ENCODE measurements around the gene SFTPA1.
"Not testable (repeated sequence)": the region's sequence is repeated elsewhere in the genome, so short reads cannot be mapped to it uniquely, and the experiment has no call there.

The SFTPA1 gene

DNA sequence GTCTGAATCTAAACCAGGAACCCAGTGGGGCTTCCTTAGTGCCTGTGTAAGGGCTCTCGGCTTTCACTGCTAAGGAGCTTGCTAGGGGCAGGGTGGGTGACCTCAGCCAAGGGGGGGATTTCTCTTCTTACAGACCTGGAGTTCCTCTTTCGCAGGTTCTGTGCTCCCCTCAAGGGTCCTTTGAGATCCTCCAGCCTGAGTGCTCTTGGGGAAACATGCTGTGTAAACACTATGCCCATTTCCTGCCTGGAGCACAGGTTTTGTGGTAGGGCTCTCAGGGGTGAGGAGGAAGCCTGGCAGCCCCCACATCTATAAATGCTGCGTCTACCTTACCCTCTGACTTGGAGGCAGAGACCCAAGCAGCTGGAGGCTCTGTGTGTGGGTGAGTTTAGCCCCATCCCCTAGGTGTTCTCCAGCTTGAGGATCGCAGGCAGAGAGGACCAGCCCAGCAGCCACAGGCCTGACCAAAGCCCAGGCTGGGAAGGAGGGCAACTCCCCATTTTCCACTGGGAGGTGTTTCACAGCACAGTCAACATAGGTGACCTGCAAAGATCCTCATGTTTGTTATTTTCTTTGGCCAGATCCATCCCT, at the start of gene SFTPA1:
SFTPA1 (plus strand) TSS at position 339 of the 591 bp plus-strand sequence. CDS start 887 bp downstream, outside the sequence.
- no peak for DNase-seq

DNA sequence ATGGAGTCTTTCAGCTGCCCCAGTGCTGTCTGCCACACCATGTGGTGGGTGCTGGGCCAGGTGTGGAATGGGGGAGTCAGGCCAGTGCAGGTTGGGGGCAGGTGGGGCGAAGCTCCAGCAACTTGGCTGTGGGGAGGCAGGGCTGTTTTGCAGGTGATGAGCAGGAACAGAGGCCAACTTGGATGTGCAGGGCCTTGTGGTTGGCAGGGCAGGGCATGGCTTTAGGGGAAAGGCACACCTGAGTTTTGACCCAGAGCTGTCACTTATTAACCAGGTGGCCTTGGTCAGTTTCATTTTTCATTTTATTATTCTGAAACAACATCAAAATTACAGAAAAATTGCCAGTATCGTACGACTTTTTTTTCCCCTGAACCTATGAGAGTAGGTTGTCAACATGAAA, 49.5 kb upstream of the SFTPA1 start:
- DNase-seq = no peak

DNA sequence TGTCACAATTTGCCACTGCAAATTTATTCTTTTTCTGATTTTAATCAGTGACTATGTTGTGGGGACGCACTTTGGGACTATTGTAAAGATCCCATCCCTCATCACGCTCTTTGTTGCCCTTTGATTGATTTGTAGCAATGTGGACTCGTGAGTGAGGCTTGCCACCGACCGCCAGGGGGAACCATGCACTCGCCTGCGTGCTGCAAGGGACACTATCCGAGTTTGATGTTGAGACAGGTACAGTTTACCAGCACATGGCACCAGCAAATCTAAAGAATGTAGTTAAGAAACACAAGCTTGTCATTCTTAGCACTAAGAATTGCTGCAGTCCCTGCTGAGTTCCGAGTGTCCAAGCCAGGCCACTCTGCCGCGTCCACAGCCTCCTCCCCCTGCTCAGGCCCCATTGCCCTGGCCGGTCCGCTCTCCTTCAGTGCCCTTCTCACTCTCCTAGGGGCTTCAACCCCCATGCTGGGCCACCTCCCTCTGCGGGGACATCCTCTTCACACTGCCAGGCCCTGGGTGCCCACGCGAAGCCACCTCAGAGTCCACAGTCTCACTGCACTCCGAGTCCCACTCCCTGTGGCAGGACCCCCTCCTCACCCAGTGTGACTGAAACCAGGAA, 48.5 kb upstream of the SFTPA1 start:
- peak; percentile 63 for DNase-seq

DNA sequence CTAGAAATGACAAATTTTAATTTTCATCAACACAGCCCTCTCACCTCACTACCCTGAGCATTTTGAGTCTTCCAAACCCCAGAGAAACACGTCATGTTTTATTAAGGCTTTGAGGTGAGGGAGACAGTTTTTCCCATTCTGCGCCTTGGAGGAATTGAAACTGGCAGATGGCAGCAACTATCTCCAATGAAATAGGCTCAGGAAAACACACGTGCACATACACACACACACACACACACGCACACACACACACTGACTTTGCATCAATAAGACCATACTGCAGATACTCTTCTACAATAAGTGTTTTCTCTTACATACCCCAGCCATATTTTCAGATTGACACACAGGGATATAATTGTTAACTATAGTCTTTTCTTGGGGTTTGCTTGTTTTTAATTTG, 47.3 kb upstream of the SFTPA1 start:
- no peak for DNase-seq

DNA sequence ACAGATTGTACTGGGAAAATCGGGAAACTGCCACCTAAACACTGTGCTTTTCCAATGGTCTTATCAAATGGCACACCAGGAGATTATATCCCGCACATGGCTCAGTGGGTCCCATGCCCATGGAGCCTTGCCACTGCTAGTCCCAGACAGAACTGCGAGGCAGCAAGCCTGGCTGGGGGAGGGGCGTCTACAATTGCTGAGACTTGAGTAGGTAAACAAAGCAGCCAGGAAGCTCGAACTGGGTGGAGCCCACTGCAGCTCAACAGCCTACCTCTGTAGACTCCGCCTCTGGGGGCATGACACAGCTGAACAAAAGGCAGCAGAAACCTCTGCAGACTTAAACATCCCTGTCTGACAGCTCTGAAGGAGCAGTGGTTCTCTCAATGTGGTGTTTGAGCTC, 40.1 kb upstream of the SFTPA1 start:
- DNase-seq = not testable (repeated sequence)

DNA sequence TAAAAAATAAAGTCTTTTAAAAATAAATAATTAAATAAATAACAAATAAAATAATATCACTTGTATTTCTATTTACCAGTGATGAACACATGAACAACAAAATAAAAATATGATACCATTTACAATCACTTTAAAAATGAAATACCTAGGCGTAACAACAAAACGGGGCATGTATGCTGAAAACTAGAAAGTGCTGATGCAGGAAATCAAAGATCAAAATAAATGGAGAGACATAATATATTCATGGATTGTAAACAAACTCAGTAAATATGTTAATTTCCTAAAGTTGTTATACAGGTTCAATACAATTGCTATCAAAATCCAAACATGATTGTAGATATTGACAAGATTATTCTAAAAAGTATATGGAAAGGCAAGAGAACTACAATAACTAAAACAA, 31.4 kb upstream of the SFTPA1 start:
- no peak for DNase-seq

DNA sequence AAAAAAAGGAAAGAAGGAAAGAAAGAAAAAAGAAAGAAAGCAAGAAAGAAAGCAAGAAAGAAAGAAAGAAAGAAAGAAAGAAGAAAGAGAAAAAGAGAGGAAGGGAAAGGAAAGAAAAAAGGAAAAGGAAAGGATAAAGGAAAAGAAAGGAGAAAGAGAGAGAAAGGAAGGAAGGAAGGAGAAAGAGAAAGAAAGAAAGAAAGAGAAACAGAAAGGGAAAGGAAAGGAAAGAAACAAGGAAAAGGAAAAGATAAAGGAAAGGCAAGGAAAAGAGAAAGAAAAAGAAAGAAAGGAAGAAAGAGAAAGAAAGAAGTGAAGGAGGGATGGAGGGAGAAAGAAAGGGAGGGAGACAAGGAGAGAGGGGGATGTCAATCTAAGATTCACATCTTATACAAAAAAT, 29.7 kb upstream of the SFTPA1 start:
- DNase-seq = no peak

DNA sequence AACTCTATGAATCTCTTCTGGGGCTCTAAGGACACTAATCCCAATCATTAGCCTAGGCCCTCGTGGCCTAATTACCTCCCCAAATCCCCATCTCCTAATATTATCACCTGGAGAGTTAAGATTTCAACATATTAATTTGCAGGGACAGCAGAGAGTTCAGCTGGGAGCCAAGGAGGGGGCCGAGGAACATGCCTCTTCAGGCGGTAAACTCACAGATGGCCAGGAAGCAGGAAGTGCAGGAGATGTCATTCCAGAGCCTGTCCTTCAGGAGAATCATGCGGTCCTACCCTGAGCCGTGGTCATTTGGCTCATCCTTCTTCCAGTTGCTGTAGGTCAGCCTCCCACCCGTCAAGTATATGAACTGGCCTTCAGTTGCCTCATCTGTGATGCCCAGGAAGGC, 28.6 kb upstream of the SFTPA1 start:
- DNase-seq = no peak

DNA sequence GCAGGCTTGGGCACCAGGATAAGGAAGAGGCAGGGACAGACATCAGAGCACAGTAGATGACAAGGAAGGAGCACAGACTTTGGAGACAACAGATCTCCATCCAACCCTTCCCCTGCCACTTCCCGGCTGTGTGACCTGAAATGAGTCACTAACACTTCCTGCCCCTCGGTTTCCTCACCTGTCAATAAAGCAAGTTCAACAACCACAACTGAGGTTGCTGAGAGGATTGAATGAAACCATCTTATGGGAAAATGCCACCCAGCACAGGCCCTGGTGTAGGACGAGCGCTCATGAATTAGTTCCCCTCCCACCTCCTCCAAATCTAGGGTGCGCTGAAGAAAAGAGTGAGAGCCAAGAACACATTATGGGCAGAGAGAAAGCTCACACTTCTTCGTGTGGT, 27.8 kb upstream of the SFTPA1 start:
- DNase-seq = not testable (repeated sequence)

DNA sequence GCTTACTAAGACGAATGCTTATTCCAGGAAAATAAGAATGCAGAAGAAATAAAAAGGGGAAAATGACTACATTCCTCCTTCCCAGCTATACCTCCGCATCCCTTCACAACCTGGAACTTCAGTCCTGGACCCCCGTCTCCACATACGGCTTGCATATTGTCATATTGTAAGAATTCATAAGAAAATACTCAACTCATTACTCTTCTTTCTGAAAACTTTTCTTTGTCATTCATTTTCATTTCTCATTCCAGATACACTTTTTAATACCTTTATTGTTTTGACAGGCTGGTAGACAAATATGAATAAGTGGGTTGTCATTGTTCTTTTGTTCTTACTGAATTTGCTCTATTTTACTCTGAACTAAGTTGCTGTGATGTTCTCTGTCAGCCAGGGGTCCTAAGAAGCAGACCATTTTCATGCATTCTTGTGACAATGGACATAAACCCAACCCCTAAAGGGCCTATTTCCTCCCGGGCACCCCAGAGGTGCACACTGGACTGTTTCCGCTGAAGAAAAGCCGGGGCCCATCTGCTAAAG, 27.2 kb upstream of the SFTPA1 start:
- no peak for DNase-seq

DNA sequence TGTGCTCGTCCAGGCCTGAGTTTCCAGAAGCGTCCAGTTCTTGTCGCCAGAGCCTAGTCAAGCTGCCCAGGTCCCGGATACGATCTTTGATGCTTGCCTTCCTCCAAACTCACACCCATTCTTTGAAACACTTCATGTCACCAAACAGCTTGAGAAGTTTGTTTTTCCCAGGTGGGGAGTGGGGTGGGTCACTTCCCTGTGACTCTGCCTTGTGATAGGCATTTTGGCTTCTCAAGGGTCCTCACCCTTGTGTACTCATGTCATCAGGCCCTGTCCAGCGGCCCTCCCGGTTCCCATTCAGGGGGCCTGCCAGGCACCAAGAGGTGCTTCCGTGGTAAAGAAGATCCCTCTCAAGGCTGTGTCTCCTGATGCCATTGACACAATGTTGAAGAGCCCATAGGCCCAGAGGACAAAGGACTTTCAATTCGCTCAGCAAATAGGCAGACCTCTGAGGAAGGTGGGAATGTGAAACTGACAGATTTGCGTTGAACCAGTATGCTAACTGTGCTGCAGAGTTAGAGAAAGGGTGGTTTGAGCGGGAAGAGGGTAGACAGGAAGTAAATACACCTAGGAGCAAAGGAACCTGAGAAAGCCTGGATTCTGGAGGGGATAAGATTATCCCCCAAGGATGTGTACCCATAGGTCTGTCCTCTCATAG, 24.7 kb upstream of the SFTPA1 start:
- DNase-seq = no peak

DNA sequence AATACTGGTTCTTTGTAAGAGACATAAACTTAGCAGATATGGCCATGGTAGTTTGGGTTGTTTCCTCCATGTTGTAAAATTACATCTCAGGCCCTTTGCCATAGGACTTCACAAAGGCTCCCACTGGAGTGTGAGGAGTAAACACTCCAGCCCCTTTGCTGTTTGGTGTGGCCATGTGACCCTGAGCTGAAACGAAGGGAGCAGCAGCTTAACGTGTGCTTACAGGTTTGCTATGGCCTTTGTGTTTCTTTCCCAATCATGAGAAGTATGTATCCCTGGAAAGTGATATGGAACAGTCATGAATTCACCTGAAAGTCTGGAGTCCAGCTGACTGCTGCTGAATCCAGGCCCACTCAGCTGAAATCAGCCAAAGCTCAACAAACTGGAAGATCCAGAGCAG, 23.8 kb upstream of the SFTPA1 start:
- no peak for DNase-seq

DNA sequence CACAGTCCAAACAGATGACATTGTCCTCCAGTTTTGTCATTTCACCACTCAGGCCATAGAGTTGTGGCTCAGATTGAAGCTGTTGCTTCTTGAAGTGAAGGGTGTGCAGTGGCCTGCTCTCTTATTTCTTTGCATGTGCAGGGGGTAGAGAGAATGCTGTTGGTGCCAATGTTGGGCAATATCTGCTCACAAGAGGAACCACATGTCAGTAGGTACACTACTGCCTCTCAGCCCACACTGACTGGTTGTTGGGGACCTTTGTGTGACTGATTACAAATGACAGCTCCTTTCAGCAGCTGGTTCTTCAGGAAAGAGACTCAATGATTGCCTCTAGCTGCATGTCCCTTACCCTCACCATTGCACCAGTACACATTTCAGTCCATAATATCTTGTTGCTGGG, 21.9 kb upstream of the SFTPA1 start:
- DNase-seq = no peak

DNA sequence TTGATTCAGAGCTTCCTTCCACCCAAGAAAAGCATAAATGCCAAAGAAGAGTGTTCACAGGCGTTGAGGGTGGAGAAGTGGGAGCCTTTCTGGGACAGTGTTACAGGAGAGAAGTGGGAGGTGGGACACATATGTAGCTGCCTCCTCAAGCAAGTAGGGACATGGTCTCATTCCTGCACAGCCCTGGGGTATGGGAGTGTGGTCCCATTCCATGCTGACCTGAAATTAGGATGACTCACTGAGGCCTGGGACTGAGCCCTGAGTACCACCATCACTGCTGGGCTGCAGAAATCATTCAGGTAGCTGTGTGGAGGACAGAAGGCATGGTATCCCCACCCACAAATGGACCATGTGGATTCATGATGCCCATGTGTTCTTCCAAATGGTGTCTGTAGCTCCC, 17.4 kb upstream of the SFTPA1 start:
- DNase-seq = no peak

DNA sequence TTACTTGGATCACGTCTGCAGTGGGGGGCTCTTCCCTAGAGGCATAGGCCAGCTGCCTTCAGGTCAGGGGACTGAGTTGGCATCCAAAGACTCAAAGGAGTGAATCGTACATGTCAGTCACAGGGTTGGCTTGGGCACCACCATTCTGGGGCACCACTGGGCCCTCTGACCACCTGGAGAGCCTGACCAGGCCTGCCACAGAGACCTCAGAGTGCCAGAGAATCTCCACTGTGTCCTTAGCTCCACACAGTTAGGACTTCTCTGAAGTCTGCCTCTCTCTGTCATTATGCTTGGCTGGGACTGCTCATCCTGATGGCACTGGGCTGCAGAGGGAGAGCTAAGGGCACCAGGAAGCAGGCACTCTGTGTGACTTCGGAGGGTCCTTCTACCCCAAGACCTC, 16.2 kb upstream of the SFTPA1 start:
- not testable (repeated sequence) for DNase-seq

DNA sequence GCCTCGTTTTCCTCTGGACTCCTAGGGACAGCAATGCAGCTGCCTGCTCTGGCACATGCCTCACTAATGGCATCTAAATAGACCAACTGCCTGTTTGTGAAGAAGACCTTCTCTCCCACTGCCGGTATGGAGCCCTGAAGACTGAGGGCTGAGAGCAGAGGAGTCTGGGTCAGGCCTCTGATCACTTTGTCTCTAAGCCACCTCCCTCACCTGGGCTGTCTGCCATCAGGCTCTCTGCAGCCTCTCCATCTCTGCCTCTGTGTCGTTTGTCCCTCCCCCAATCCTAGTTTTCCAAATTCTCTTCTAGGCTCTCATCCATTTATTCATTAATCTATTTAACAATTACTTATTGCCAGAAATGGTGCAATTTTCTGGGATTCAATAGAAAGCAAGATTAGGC, 15.2 kb upstream of the SFTPA1 start:
- DNase-seq = no peak

DNA sequence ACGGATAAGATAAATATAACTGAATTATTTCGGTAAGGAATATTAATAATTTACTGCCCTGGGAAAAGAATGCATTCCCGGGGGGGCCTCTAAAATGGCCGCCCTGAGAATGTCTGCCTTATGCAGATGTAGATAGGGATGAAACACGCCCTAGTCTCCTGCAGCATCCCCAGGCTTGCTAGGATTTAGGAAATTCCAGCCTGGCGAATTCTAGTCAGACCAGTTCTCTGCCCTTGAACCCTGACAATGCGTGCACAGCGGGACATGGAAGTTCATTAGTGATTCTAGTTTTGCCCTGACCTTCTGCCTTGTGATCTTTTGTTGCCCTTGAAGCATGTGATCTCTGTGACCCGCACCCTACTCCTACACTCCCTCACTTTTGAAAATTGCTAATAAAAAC, 11.1 kb upstream of the SFTPA1 start:
- DNase-seq = not testable (repeated sequence)

DNA sequence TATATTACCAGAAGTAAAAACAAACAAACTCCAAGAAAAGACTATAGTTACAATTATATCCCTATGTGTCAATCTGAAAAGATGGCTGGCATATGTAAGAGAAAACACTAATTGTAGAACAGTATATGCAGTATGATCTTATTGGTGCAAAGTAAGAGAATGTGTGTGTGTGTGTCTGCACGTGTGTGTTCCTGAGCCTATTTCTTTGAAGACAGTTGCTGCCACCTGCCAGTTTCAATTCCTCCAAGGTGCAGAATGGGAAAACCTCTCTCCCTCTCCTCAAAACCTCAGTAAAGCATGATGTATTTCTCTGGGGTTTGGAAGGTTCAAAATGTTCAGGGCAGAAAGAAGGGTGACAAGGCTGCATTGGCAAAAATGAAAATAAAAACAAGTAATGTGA, 8.8 kb upstream of the SFTPA1 start:
- DNase-seq = no peak

DNA sequence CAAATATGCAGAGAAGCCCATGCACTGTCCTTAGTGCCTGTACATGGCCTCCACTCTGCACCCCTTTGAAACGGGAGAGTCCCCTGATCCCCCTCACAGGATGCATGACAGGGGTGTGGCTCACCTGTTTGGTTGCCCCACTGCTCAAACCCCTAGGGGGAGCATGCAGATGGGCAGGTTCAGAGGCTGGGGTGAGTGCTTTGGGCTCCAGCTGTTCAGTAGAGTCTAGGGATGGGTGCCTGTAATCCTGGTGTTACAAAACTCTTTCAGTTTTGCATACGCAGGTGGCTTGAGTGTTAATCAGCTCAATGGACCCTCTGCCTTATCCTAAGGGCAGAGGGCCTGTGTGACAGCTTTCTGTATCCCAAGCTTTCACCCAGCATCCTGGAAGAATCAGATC, 7.8 kb upstream of the SFTPA1 start:
- DNase-seq = no peak

DNA sequence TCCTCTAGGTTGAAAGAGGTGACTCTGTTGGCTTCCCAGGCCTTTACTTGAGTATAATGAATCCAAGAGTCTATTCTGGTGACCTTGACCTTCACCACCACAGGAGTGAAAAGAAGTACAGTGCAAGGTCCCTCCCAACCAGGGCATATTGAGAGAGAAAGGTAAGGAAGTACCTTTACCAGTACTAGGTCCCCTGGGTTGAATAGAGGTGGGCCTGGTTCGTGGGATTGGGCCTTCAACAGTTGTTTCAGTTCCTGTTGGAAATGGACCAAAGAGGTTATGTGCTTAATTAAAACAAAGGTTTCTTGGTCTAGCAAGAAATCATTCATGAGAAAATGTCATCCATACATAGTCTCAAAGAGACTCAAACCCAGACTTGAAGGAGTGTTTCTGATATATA, 6.4 kb upstream of the SFTPA1 start:
- no peak for DNase-seq

DNA sequence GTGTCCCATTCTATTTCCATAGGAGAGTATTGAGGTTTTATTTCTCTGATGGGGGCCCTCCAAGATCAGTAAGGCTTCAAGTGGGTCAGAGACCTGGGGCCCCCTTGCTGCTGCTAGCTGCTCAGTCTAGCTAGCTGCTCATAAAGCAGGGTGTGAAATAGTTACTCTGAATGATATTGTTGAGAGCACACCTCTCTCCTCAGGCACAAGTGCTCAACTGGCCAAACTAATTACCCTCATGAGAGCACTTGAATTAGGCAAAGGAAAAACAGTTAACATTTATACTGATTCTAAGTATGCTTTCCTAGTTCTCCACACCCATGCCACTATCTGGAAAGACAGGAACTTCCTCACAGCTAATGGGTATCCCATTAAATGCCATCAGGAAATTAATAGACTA, 5.4 kb upstream of the SFTPA1 start:
- DNase-seq = no peak

DNA sequence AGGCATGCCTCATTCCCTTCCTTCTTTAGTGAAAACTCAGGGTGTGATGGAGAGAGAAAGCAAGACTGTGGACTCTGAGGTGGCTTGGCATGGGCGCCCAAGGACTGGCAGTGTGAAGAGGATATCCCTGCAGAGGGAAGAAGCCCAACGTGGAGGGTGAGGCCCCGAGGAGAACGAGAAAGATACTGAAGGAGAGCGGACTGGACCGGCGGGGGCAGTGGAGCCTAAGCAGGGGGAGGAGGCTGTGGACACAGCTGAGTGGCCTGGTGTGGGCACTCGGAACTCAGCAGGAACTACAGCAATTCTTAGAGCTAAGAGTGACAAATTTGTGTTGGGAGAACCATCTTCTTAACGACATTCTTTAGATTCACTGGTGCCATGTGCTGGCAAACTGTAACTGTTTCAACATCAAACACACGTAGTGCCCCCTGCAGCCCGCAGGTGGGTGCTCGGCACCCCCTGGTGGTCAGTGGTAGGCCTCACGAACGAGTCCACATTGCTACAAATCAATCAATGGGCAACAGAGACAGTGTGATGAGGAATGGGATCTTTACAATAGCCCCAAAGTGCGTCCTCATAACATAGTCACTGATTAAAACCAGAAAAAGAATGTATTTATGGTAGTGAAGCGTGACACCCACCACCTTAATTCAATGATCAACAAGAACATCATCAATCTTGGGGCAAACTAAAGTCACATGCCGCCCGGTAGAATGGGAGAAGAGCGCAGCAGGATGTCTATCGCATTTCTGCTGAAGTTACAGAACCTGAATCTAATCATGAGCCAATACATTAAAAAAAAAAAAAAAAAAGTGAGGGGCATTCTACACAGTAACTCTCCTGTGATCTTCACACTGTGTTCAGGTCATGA, 2.0 kb upstream of the SFTPA1 start:
- no peak for DNase-seq

DNA sequence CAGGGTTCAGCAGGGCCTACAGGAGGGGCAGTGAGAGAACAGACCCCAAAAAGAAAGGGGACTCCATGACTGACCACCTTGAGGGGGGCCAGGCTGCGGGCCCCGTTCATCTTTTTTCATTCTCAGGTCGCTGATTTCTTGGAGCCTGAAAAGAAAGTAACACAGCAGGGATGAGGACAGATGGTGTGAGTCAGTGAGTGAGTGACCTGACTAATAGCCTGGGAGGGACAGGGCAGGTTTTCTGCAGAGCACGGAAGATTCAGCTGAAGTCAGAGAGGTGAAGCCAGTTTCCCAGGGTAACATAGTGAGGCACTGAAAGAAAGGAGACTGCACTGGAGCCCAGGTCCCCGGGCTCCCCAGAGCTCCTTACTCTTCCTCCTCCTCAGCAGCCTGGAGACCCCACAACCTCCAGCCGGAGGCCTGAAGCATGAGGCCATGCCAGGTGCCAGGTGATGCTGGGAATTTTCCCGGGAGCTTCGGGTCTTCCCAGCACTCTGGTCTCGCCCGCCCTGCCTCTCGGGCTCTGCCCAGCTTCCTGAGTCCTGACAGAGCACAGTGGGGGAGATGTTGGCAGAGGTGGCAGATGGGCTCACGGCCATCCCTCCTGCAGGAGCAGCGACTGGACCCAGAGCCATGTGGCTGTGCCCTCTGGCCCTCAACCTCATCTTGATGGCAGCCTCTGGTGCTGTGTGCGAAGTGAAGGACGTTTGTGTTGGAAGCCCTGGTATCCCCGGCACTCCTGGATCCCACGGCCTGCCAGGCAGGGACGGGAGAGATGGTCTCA, 646 bp downstream of the SFTPA1 start:
- DNase-seq = not testable (repeated sequence)

Measured in activated CD4-positive, CD25-positive, alpha-beta regulatory T cell treated with anti-CD3 and anti-CD28 coated beads, Interleukin-2, amount 50 U/mL, for 72 hours (primary cell).